ENCODE results near the gene KIF14. TPM values are rescaled to one million over a fixed set of nuclear protein-coding genes. Genes with fewer than 3 reads are reported as not detected.
A peak's percentile ranks its signal among the peaks of the same experiment; 100 is the strongest.

The KIF14 gene
- polyA plus RNA-seq, 1 of the 3 experiments (the other 2 are of a cell fraction): 1.2 TPM

- WGBS (ENCODE audit: low lambda C conversion rate): 31% methylated on average over 4 of the region's 4 CpGs
- peak; percentile 79 for DNase-seq
These were observed 110.3 kb downstream of the KIF14 start for GRCh38 chr1:200510228-200510623.

GRCh38 chr1:200506471-200506870 lies 114.1 kb downstream of the KIF14 start:
- H3K9me2 ChIP-seq: no peaks in the 10 kb centered on the region
- H3K4me2 ChIP-seq: no peak overlapping the region
- H3K79me2 ChIP-seq (ENCODE audit: insufficient read depth): no peaks in the 10 kb centered on the region
- no peaks in the 10 kb centered on the region; the same call in 1 of the 2 replicates for H3K27me3 ChIP-seq (ENCODE audit: insufficient read depth)
- no peak overlapping the region for H3K9ac ChIP-seq
- DNase-seq: no peak
- ChIA-PET CTCF (interaction anchor here (1.2 to 2.0 kb wide), 2 partner anchors 15 to 822 kb away, joined by 3 to 5 read pairs; no protein-coding TSS in a partner anchor), POLR2A (no interaction called here)
- H2AFZ ChIP-seq (ENCODE audit: low read depth): no peak overlapping the region
- H3K4me3 ChIP-seq (ENCODE audit: low read depth in 2 of 2, low read length in 1 of 2): no peak overlapping the region
- 73% methylated on average over 7 of the region's 12 CpGs for WGBS (ENCODE audit: low lambda C conversion rate)
- H3K36me3 ChIP-seq (replicated peaks in 1 of 2; ENCODE audit: control insufficient read depth in 1 of 2, insufficient read depth in 2 of 2, low read length in 1 of 2): no peaks in the 10 kb centered on the region
- no peaks in the 10 kb centered on the region for H4K20me1 ChIP-seq (ENCODE audit: insufficient read depth)
- no peaks in the 10 kb centered on the region for H3K9me3 ChIP-seq
- no peak overlapping the region for H3K27ac ChIP-seq (ENCODE audit: low read depth in 2 of 2, low read length in 1 of 2)
- H3K4me1 ChIP-seq (ENCODE audit: control insufficient read depth in 1 of 2, insufficient read depth in 2 of 2, low read depth in 1 of 2, low read length in 1 of 2): no peaks in the 10 kb centered on the region
- H3F3A ChIP-seq (replicated peaks; ENCODE audit: insufficient read depth): no peaks in the 10 kb centered on the region
- no peak for TF ChIP-seq RFX5 (IDR thresholded peaks at IDR 0.05; ENCODE audit: low read length)
- TF ChIP-seq CTCF (IDR thresholded peaks at IDR 0.05): no peak
- no peak for TF ChIP-seq EZH2phosphoT487 (IDR thresholded peaks at IDR 0.05; ENCODE audit: borderline replicate concordance, low read depth)
- TF ChIP-seq REST (IDR thresholded peaks at IDR 0.05; ENCODE audit: low read depth, low read length): no peak

More at GRCh38 chr1:200510228-200510623, 110.3 kb downstream of the KIF14 start:
- Histone ChIP-seq H3K36me3 (replicated peaks in 1 of 2; ENCODE audit: control insufficient read depth in 1 of 2, insufficient read depth in 2 of 2, low read length in 1 of 2) (no peaks in the 10 kb centered on the region), H3K4me2 (no peak overlapping the region), H3K4me3 (ENCODE audit: low read depth in 2 of 2, low read length in 1 of 2) (no peak overlapping the region), H3K9me3 (no peaks in the 10 kb centered on the region), H3K9me2 (no peaks in the 10 kb centered on the region), H3K79me2 (ENCODE audit: insufficient read depth) (no peaks in the 10 kb centered on the region), H2AFZ (ENCODE audit: low read depth) (no peak overlapping the region), H3K27ac (ENCODE audit: low read depth in 2 of 2, low read length in 1 of 2) (no peak overlapping the region), H3K9ac (no peak overlapping the region), H4K20me1 (ENCODE audit: insufficient read depth) (no peaks in the 10 kb centered on the region), H3F3A (replicated peaks; ENCODE audit: insufficient read depth) (no peaks in the 10 kb centered on the region), H3K4me1 (ENCODE audit: control insufficient read depth in 1 of 2, insufficient read depth in 2 of 2, low read depth in 1 of 2, low read length in 1 of 2) (no peaks in the 10 kb centered on the region), H3K27me3 (ENCODE audit: insufficient read depth) (peaks cover 6% of the 10 kb centered on the region; the same call in 1 of the 2 replicates)
- ChIA-PET CTCF (interaction anchor here (0.6 to 3.3 kb wide), 38 partner anchors 10 to 1760 kb away, joined by 3 to 25 read pairs (median 4); no protein-coding TSS in a partner anchor), POLR2A (no interaction called here)
- TF ChIP-seq RAD21 (IDR thresholded peaks at IDR 0.05; ENCODE audit: low read length): peak; percentile 95
- TF ChIP-seq SMC3 (IDR thresholded peaks at IDR 0.05; ENCODE audit: low read depth, low read length): peak; percentile 79
- TF ChIP-seq PBX3 (IDR thresholded peaks at IDR 0.05): no peak
- no peak for TF ChIP-seq USF2 (IDR thresholded peaks at IDR 0.05; ENCODE audit: borderline replicate concordance, low read depth, low read length)
- TF ChIP-seq EP300 (IDR thresholded peaks at IDR 0.05; ENCODE audit: borderline replicate concordance in 1 of 2, low read depth in 1 of 2, low read length in 1 of 2): no peak
- peak; percentile 97 for TF ChIP-seq CTCF (IDR thresholded peaks at IDR 0.05)
- no peak for TF ChIP-seq JUND (IDR thresholded peaks at IDR 0.05)

Data from SK-N-SH (cell line).